T-cell (primary cell): ENCODE data around the gene IFI44L. TPM values are rescaled to one million over a fixed set of nuclear protein-coding genes. Genes with fewer than 3 reads are reported as not detected.

Source experiments
- ATAC-seq, 4 experiments: fragments of 200-7000 bp in 3 of 4; fragments of 150-1000 bp in 1 of 4; cut with Tn5 transposase; replicated peaks in 1 of 4; 1 replicate in 3 of 4; 2 replicates in 1 of 4; pipeline ENCODE4 v1.10.0; 2021; ENCODE audit warnings: moderate library complexity in 3 of 4, mild to moderate bottlenecking in 2 of 4, moderate number of reproducible peaks in 1 of 4
- CTCF ChIA-PET, 2 donors: fragments of 300-600 bp; sonication (Branson Sonifier 250); formaldehyde crosslinking; loops; one replicate each; lab custom pipeline; 2022; ENCODE audit warnings: antibody characterized with exemption in 2 of 2; lab: Charles Lee
- POLR2A ChIA-PET, 2 donors: fragments of 300-600 bp; sonication (Branson Sonifier 250); formaldehyde crosslinking; loops; one replicate each; lab custom pipeline; 2022; ENCODE audit warnings: antibody characterized with exemption in 2 of 2; lab: Charles Lee
- DNase-seq, 35 experiments: peaks; one replicate each; pipeline versions ENCODE4 v3.0.0 to v3.0.0-alpha.2; 2013 to 2023
- H3K27ac ChIP-seq: one replicate; pipeline ENCODE4 v1.5.1; 2013; ENCODE audit warnings: low read length
- H3K27me3 ChIP-seq, 2 experiments: replicated peaks in 1 of 2; 1 replicate in 1 of 2; 2 replicates in 1 of 2; pipeline versions ENCODE4 v1.6.1 to v1.7.0; 2013; ENCODE audit warnings: low read length in 1 of 2, mixed read lengths in 1 of 2; ENCODE audit not compliant: control insufficient read depth in 2 of 2, insufficient read depth in 2 of 2; ENCODE audit errors: extremely low read depth in 1 of 2
- H3K36me3 ChIP-seq, 2 donors: 1 replicate in 1 of 2; 2 replicates in 1 of 2; pipeline versions ENCODE4 v1.6.1 to v1.7.0; 2013; ENCODE audit warnings: low read length in 1 of 2; ENCODE audit not compliant: control insufficient read depth in 2 of 2, insufficient read depth in 1 of 2; ENCODE audit errors: extremely low read depth in 1 of 2
- H3K4me1 ChIP-seq, 2 experiments: 1 replicate in 1 of 2; 2 replicates in 1 of 2; pipeline versions ENCODE4 v1.6.1 to v1.7.0; 2013; ENCODE audit warnings: low read length in 2 of 2, mixed read lengths in 1 of 2; ENCODE audit not compliant: insufficient read depth in 2 of 2, control insufficient read depth in 1 of 2; ENCODE audit errors: extremely low read depth in 1 of 2
- H3K4me3 ChIP-seq, 2 donors: 1 replicate in 1 of 2; 2 replicates in 1 of 2; pipeline versions ENCODE4 v1.5.1 to v1.7.0; 2013; ENCODE audit warnings: mild to moderate bottlenecking in 2 of 2, low read length in 1 of 2, moderate library complexity in 1 of 2; ENCODE audit not compliant: control insufficient read depth in 1 of 2; ENCODE audit errors: extremely low read depth in 1 of 2
- H3K9me3 ChIP-seq: 2 replicates; pipeline ENCODE4 v1.7.0; 2013
- H3K27ac Mint-ChIP-seq, 2 donors: one replicate each; pipeline ENCODE4 v1.8.0; 2020 to 2021; ENCODE audit warnings: mild to moderate bottlenecking in 2 of 2, mixed read lengths in 2 of 2
- H3K27me3 Mint-ChIP-seq, 2 donors: one replicate each; pipeline ENCODE4 v1.8.0; 2021 to 2022; ENCODE audit warnings: mixed read lengths in 2 of 2
- H3K36me3 Mint-ChIP-seq: one replicate; pipeline ENCODE4 v1.8.0; 2021; ENCODE audit warnings: mixed read lengths
- H3K4me1 Mint-ChIP-seq, 3 donors: one replicate each; pipeline ENCODE4 v1.8.0; 2020 to 2022; ENCODE audit warnings: mixed read lengths in 3 of 3, mild to moderate bottlenecking in 1 of 3
- H3K4me3 Mint-ChIP-seq, 3 donors: one replicate each; pipeline ENCODE4 v1.8.0; 2020 to 2022; ENCODE audit warnings: mild to moderate bottlenecking in 3 of 3, mixed read lengths in 3 of 3, moderate library complexity in 3 of 3
- H3K9me3 Mint-ChIP-seq, 3 donors: one replicate each; pipeline ENCODE4 v1.8.0; 2020 to 2022; ENCODE audit warnings: mixed read lengths in 3 of 3
- WGBS: methylation state at CpG from one replicate; pipeline ENCODE4 v1.1.5; 2013; ENCODE audit warnings: missing lambda C conversion rate; ENCODE audit not compliant: insufficient coverage; 5-methylcytosine and 5-hydroxymethylcytosine counted together
- total RNA-seq, 35 experiments: library from RNA in 6 of 35; stranded (reverse) in 6 of 35; fragments of 120-200 nt in 1 of 35; gene quantifications; one replicate each; pipeline versions ENCODE4 v1.2.1 to v1.2.4 and lab custom pipeline; 2013 to 2026

Gene IFI44L
- total RNA-seq, 5 donors from 2014 or later (not counting 1 experiment from before 2014, with no cell fraction given): 4.5 to 30.4 (median 6.6) TPM

GRCh38 chr1:78668427-78668826, 48.2 kb downstream of the IFI44L start:
- Mint-ChIP-seq H3K36me3 (peaks cover 6% of the 10 kb centered on the region), H3K9me3 (no peaks in the 10 kb centered on the region), H3K27ac (no peak overlapping the region), H3K27me3 (no peaks in the 10 kb centered on the region), H3K4me3 (no peak overlapping the region), H3K4me1 (peaks cover 6 to 18% (median 10%) of the 10 kb centered on the region in 3 donors)
- H3K4me3 ChIP-seq: no peak overlapping the region
- H3K27me3 ChIP-seq: no peaks in the 10 kb centered on the region
- ATAC-seq (no peak), DNase-seq (no peak)
- H3K9me3 ChIP-seq: no peaks in the 10 kb centered on the region
- ChIA-PET POLR2A (no interaction called here), CTCF (no interaction called here)
- peaks cover 0 to under 1% of the 10 kb centered on the region in 2 donors for H3K36me3 ChIP-seq
- no peak overlapping the region for H3K27ac ChIP-seq
- no peaks in the 10 kb centered on the region for H3K4me1 ChIP-seq

DNA sequence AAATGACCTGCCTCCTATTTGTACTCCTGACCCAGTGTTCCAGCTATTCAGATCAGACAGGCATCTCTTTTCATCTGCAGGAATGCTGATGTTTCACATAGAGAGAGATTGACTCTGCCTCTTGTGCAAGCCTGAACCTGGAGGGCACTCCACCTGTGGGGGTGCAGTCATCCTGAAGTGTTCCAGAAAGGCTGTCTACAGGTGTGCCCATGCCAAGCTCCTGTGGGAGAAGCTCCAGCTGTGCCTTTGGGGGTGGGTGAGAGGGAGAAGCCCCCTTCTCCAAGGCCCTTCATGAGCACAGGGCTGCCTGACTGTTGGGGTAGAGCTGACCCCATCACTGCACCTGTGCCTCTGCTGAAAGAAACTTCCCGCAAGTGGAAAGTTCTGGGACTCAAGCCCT, 52.2 kb downstream of the IFI44L start:
- CTCF ChIA-PET: interaction anchor here in 1 of 2 donors (0.5 to 1.5 kb wide), 5 partner anchors 30 to 544 kb away, joined by 3 to 4 read pairs (median 4); partner anchors contain the start of gene IFI44L
- H3K4me3 Mint-ChIP-seq: no peak overlapping the region
- ATAC-seq: no peak

DNA sequence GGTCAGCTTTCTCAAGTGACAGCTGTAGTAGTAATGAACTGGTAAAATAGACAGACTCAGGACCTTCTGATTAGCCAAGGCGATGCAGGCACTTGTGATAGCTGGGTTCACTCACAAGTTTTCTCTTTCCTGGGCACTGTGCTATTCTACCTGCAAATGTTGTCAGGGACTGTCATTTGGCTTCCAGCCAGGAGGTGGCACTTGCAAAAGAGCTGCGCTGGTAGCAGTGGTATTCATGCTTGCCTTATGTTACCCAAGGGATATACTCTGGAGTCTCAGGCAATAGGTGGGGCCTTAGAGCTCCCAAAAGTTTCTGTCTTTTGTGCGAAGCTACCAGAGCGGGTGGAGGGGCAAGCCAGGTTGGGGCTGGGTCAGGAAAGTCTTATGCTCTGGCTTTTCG, 52.9 kb downstream of the IFI44L start:
- no peaks in the 10 kb centered on the region for H3K36me3 Mint-ChIP-seq

More for the DNA sequence above, 52.2 kb downstream of the IFI44L start:
- DNase-seq: no peak
- no peaks in the 10 kb centered on the region for H3K4me1 ChIP-seq
- H3K36me3 ChIP-seq: no peaks in the 10 kb centered on the region
- Mint-ChIP-seq H3K9me3 (no peaks in the 10 kb centered on the region), H3K36me3 (no peaks in the 10 kb centered on the region), H3K27ac (no peak overlapping the region), H3K27me3 (no peaks in the 10 kb centered on the region), H3K4me1 (peaks cover 10 to 16% (median 11%) of the 10 kb centered on the region in 3 donors)
- H3K4me3 ChIP-seq: no peak overlapping the region
- POLR2A ChIA-PET: interaction anchor here in 1 of 2 donors (0.6 kb wide), 1 partner anchor 8 kb away, joined by 3 read pairs; no protein-coding TSS in a partner anchor
- no peaks in the 10 kb centered on the region for H3K27me3 ChIP-seq
- 100% methylated on average over 1 of the region's 1 CpG for WGBS
- no peaks in the 10 kb centered on the region for H3K9me3 ChIP-seq
- no peak overlapping the region for H3K27ac ChIP-seq

GRCh38 chr1:78676347-78676982, 56.2 kb downstream of the IFI44L start:
- ATAC-seq (peak in 2 of 4 experiments; percentile 50 to 64), DNase-seq (peak in 29 of 35 experiments; percentile 5 to 87 (median 39))
- no peaks in the 10 kb centered on the region for H3K36me3 Mint-ChIP-seq
- POLR2A ChIA-PET: no interaction called here
- Histone ChIP-seq H3K27ac (no peak overlapping the region), H3K36me3 (no peaks in the 10 kb centered on the region), H3K4me3 (no peak overlapping the region), H3K9me3 (no peaks in the 10 kb centered on the region), H3K4me1 (no peaks in the 10 kb centered on the region), H3K27me3 (no peaks in the 10 kb centered on the region)
- peaks cover 3 to 4% of the 10 kb centered on the region in 2 donors for H3K27me3 Mint-ChIP-seq
- H3K4me1 Mint-ChIP-seq: peaks cover 8 to 13% (median 11%) of the 10 kb centered on the region in 3 donors
- no peak overlapping the region for H3K4me3 Mint-ChIP-seq
- WGBS: no CpG with 5 or more reads among the region's 9 CpGs
- H3K9me3 Mint-ChIP-seq: no peaks in the 10 kb centered on the region
- H3K27ac Mint-ChIP-seq: no peak overlapping the region
- CTCF ChIA-PET: interaction anchor here (0.6 to 2.5 kb wide), 18 partner anchors 27 to 547 kb away, joined by 3 to 25 read pairs (median 4); partner anchors contain the start of genes IFI44L (in 2 of the 2) and IFI44 (in 1 of the 2)

More for the DNA sequence above, 52.9 kb downstream of the IFI44L start:
- ATAC-seq (peak in 1 of 4 experiments; percentile 32), DNase-seq (peak in 15 of 35 experiments; percentile 4 to 37 (median 16))
- H3K9me3 Mint-ChIP-seq: no peaks in the 10 kb centered on the region
- H3K9me3 ChIP-seq: no peaks in the 10 kb centered on the region
- H3K27me3 ChIP-seq: no peaks in the 10 kb centered on the region
- ChIA-PET CTCF (interaction anchor here (0.7 to 1.5 kb wide), 8 partner anchors 9 to 527 kb away, joined by 3 to 5 read pairs (median 4); partner anchors contain the start of gene IFI44L (in 2 of the 2)), POLR2A (interaction anchor here in 1 of 2 donors (0.6 kb wide), 1 partner anchor 9 kb away, joined by 3 read pairs; no protein-coding TSS in a partner anchor)
- 92% methylated on average over 3 of the region's 5 CpGs for WGBS
- no peak overlapping the region for H3K4me3 ChIP-seq
- no peak overlapping the region for H3K27ac Mint-ChIP-seq
- H3K4me1 Mint-ChIP-seq: peaks cover 10 to 20% (median 11%) of the 10 kb centered on the region in 3 donors
- H3K4me3 Mint-ChIP-seq: no peak overlapping the region
- H3K36me3 ChIP-seq: no peaks in the 10 kb centered on the region
- H3K4me1 ChIP-seq: no peaks in the 10 kb centered on the region
- H3K27me3 Mint-ChIP-seq: no peaks in the 10 kb centered on the region
- no peak overlapping the region for H3K27ac ChIP-seq

GRCh38 chr1:78676993-78677392, 56.7 kb downstream of the IFI44L start:
- ChIA-PET POLR2A (no interaction called here), CTCF (interaction anchor here (0.8 to 1.5 kb wide), 3 partner anchors 57 to 68 kb away, joined by 3 to 5 read pairs (median 3); partner anchors contain the start of gene IFI44L (in 1 of the 2))
- Mint-ChIP-seq H3K4me1 (peaks cover 2 to 8% (median 6%) of the 10 kb centered on the region in 3 donors), H3K9me3 (no peaks in the 10 kb centered on the region), H3K36me3 (no peaks in the 10 kb centered on the region), H3K27ac (no peak overlapping the region), H3K27me3 (peaks cover 3 to 4% of the 10 kb centered on the region in 2 donors), H3K4me3 (no peak overlapping the region)
- Histone ChIP-seq H3K27me3 (no peaks in the 10 kb centered on the region), H3K9me3 (no peaks in the 10 kb centered on the region), H3K4me1 (no peaks in the 10 kb centered on the region), H3K36me3 (no peaks in the 10 kb centered on the region), H3K4me3 (no peak overlapping the region), H3K27ac (no peak overlapping the region)
- WGBS: 72% methylated on average over 2 of the region's 3 CpGs
- DNase-seq: no peak
- no peak for ATAC-seq

GRCh38 chr1:78677788-78678187, 57.5 kb downstream of the IFI44L start:
- Mint-ChIP-seq H3K27ac (no peak overlapping the region), H3K27me3 (peaks cover 3 to 4% of the 10 kb centered on the region in 2 donors)
- H3K27ac ChIP-seq: no peak overlapping the region

More at GRCh38 chr1:78677788-78678187, 57.5 kb downstream of the IFI44L start:
- no peak overlapping the region for H3K4me3 ChIP-seq
- ChIA-PET CTCF (interaction anchor here (0.7 to 2.2 kb wide), 6 partner anchors 13 to 547 kb away, joined by 3 to 9 read pairs (median 4); partner anchors contain the start of gene IFI44L (in 1 of the 2)), POLR2A (no interaction called here)
- Mint-ChIP-seq H3K36me3 (no peaks in the 10 kb centered on the region), H3K4me1 (peaks cover 0 to 7% (median 5%) of the 10 kb centered on the region in 3 donors), H3K4me3 (no peak overlapping the region), H3K9me3 (no peaks in the 10 kb centered on the region)
- no peaks in the 10 kb centered on the region for H3K27me3 ChIP-seq
- H3K9me3 ChIP-seq: no peaks in the 10 kb centered on the region
- H3K4me1 ChIP-seq: no peaks in the 10 kb centered on the region
- H3K36me3 ChIP-seq: no peaks in the 10 kb centered on the region
- ATAC-seq (no peak), DNase-seq (no peak)
- WGBS: no CpG with 5 or more reads among the region's 3 CpGs
